HG03558 (cell line): ENCODE results near the gene IPO4.
A peak's percentile ranks its signal among the peaks of the same experiment; 100 is the strongest.

Source experiments
- ATAC-seq: cut with Tn5 transposase; IDR thresholded peaks from one replicate; pipeline ENCODE4 v1.9.1; 2021; ENCODE audit warnings: moderate number of reproducible peaks; ENCODE audit not compliant: unreplicated experiment; ENCODE audit errors: extremely low read depth

The IPO4 gene

GRCh38 chr14:24136684-24137528 lies 51.7 kb downstream of the IPO4 start:
- ATAC-seq, result no peak

GRCh38 chr14:24135834-24136683 lies 52.6 kb downstream of the IPO4 start, which contains the start of gene PSME1:
Gene PSME1, plus strand, starts transcription at chr14:24136194. Its CDS starts 69 bp downstream, at chr14:24136263.
- ATAC-seq, result peak; percentile 71

- peak; percentile 4 for ATAC-seq
Measured at GRCh38 chr14:24135584-24135833, 53.1 kb downstream of the IPO4 start.

GRCh38 chr14:24133735-24134134 lies 54.9 kb downstream of the IPO4 start:
- ATAC-seq, result no peak

- no peak for ATAC-seq
Measured at GRCh38 chr14:24132976-24133375, 55.6 kb downstream of the IPO4 start.

- ATAC-seq, result no peak
Measured at GRCh38 chr14:24132061-24132685, 56.4 kb downstream of the IPO4 start.

- ATAC-seq, result no peak
Measured at GRCh38 chr14:24131549-24131966, 57.1 kb downstream of the IPO4 start.

- no peak for ATAC-seq
Measured at GRCh38 chr14:24130717-24131548, 57.7 kb downstream of the IPO4 start.

- no peak for ATAC-seq
Measured at GRCh38 chr14:24130380-24130716, 58.3 kb downstream of the IPO4 start, which contains the start of gene FITM1. Gene FITM1, plus strand, starts transcription at chr14:24130659. Its CDS starts 905 bp downstream, at chr14:24131564.
